OCI-M2 (cell line): ENCODE measurements around the gene CD7.
A peak's percentile ranks its signal among the peaks of the same experiment; 100 is the strongest.

Experiments used
- DNase-seq: peaks from one replicate; lab custom pipeline; 2025; ENCODE audit not compliant: unreplicated experiment; lab: John Stamatoyannopoulos, UW

CD7 gene

GRCh38 chr17:82281502-82282238, 35.7 kb downstream of the CD7 start:
- DNase-seq = no peak

GRCh38 chr17:82281076-82281475, 36.3 kb downstream of the CD7 start:
- no peak for DNase-seq

GRCh38 chr17:82280537-82280936, 36.9 kb downstream of the CD7 start:
- no peak for DNase-seq

- DNase-seq = no peak
These were observed 38.5 kb downstream of the CD7 start for GRCh38 chr17:82278786-82279391.

- DNase-seq = no peak
These were observed 39.1 kb downstream of the CD7 start for GRCh38 chr17:82278308-82278707.

GRCh38 chr17:82277851-82278250, 39.6 kb downstream of the CD7 start:
- DNase-seq = no peak

- no peak for DNase-seq
These were observed 40.5 kb downstream of the CD7 start for GRCh38 chr17:82276938-82277337.

- DNase-seq = no peak
These were observed 42.1 kb downstream of the CD7 start for GRCh38 chr17:82275326-82275725.

- no peak for DNase-seq
These were observed 43.0 kb downstream of the CD7 start for GRCh38 chr17:82274134-82275020.

GRCh38 chr17:82273327-82274133, 43.9 kb downstream of the CD7 start, which contains the start of gene CSNK1D:
TSS of gene CSNK1D (minus strand) at chr17:82273700. CDS start at chr17:82273381, 319 bp downstream.
- peak; percentile 19 for DNase-seq

- no peak for DNase-seq
These were observed 44.7 kb downstream of the CD7 start for GRCh38 chr17:82272495-82273326.

- DNase-seq = no peak
These were observed 46.0 kb downstream of the CD7 start for GRCh38 chr17:82271401-82271800.

GRCh38 chr17:82270651-82271050, 46.8 kb downstream of the CD7 start:
- DNase-seq = no peak

GRCh38 chr17:82269882-82270500, 47.4 kb downstream of the CD7 start:
- no peak for DNase-seq

- DNase-seq = no peak
These were observed 48.1 kb downstream of the CD7 start for GRCh38 chr17:82269138-82269881.

- DNase-seq = no peak
These were observed 49.6 kb downstream of the CD7 start for GRCh38 chr17:82267575-82268379.

- DNase-seq = no peak
These were observed 51.3 kb downstream of the CD7 start for GRCh38 chr17:82266142-82266541.
